ENCODE data around the gene SYT13.
A peak's percentile ranks its signal among the peaks of the same experiment; 100 is the strongest.

Gene SYT13

GRCh38 chr11:45313171-45313865 is 27.2 kb upstream of the SYT13 start:
- DNase-seq (ENCODE audit: low spot score): no peak

DNA sequence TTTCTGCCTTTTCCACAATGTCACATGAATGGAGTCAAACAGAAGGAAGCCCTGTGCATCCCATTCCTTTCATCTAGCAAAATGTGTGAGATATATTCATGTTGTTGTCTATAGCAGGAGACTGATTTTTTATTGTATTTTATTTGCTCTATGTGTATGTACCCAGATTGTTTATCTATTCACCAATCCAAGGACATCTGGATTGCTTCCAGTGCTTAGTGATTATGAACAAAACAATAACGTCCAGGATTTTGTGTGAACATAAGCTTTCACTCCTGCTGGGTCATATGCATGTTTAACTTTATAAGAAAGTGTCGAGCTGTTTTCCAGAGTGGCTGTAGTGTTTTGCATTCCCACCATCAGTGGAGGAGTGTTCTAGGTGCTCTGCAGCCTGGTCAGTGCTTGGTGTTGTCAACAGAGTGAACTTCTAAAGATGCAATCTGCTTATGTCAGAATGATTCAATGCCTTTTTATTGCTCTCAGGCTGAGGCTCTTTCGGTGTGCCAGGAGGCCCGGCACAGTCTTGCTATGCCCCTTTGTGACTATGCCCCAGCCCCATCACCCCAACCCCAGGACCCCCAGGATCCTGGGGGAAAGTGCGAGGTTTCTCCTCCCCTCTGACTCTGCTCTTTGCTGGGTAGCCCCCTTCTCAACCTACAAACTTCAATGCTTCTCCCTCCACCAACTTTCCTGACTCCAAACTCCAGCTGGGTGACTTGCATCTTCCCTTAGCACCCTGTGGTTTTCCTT is 19.9 kb upstream of the SYT13 start:
- DNase-seq (ENCODE audit: low spot score): no peak

GRCh38 chr11:45304992-45305335 is 18.8 kb upstream of the SYT13 start:
- no peak for DNase-seq (ENCODE audit: low spot score)

DNA sequence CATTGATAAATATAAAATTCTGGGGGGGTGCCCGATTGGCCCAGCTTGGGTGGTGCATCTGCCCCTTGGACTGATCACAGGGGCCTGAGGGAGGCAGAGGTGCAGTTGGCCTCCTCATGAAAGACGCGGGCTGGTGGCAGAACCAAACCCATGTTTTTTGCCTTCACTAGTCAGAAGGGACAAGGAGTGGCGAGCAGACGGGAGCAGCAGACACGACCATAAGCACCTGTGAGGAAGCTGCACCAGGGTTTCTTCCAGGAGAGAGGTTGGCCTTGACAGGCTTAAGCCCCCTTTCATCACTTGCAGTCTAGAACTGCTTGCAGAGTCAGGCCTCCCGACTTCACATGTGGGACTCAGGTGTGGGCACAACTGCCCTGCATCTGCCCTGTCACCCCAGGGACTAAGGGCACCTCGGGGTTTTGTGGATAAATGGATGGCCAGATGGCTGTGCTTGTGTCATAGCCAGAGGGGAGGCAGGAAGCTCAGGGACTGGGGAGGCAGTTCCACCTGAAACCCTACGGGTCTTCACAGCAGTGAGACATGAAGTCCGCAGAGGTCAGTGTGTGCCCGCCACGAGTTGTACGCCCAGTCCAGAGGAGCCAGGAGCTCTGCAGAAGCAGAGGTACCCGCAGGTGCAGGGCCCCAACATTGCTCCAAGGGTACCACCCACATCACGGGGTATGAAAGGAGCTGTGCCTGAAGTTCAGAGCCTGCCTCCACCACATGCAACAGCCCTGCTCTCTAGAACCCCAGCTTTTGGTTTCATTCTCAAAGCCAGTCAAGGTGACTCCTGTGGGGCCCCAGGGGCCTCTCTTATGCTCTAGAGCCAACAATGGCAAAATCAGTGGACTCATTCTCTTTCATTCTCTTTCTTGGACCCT is 18.2 kb upstream of the SYT13 start:
- DNase-seq (ENCODE audit: low spot score): no peak

GRCh38 chr11:45303316-45303715 is 17.2 kb upstream of the SYT13 start:
- no peak for DNase-seq (ENCODE audit: low spot score)

- DNase-seq (ENCODE audit: low spot score): no peak
These were observed 15.6 kb upstream of the SYT13 start for GRCh38 chr11:45301537-45302246.

DNA sequence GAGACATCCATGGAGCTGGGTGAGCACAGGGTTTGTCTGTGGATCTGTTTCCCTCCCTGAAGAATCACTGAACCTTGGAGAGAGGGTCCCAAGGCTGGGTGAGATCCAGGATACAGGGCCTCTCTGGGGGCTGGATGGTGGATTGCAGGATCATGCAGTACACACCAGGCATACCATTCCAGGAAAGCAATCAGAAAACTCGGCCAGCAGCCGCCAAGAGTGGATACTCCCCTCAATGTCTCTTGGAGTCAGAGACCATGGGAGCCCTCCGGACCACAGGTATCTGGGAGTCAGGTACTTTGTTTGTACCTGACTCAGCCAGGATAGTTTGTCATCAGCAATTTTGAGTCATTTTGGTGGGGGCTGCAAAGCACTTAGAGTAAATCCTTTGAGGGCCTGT is 14.6 kb upstream of the SYT13 start:
- DNase-seq (ENCODE audit: low spot score): no peak

GRCh38 chr11:45298718-45299117 is 12.6 kb upstream of the SYT13 start:
- no peak for DNase-seq (ENCODE audit: low spot score)

GRCh38 chr11:45296075-45296474 is 9.9 kb upstream of the SYT13 start:
- no peak for DNase-seq (ENCODE audit: low spot score)

- DNase-seq (ENCODE audit: low spot score): no peak
These were observed 8.4 kb upstream of the SYT13 start for GRCh38 chr11:45294499-45294898.

DNA sequence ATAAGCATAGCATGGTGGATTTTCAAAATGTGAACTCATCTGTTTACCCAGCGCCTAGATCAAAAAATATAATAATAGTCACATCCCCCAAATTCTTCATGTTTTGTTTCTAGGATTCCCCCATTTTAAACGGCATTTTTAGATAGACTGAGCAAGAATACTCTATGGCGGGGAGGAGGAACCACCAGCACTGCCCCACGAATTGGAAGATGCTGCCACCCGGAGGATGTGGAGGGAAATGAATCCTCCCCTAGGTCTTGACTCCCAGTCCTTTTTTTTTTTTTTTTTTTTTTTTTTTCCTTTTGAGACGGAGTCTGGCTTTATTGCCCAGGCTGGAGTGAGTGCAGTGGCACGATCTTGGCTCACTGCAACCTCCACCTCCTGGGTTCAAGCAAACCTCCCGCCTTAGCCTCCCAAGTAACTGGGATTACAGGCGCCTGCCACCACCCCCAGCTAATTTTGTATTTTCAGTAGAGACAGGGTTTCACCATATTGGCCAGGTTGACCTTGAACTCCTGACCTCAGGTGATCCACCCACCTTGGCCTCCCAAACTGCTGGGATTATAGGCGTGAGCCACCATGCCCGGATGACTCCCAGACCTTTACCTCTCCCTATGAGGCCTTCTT is 7.5 kb upstream of the SYT13 start:
- DNase-seq (ENCODE audit: low spot score): peak; percentile 65

DNA sequence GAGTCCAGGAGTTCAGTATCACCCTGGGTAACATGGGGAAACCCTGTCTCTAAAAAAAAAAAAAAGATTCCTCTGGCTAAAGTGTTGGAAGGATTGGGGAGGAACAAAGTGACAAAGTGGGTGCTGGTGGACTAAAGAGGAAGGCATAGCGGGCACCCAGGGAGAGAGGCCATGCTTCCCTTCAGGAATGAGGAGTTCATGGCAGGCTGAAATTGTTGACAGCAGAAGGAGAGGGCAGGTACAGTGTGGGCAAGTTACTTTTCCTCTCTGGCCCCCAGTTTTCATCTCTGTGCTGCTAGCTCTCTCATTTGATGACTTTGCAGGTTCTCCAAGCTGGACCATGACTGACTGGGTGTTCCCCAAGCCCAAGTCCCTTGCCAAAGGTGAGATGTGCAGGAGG is 4.4 kb upstream of the SYT13 start:
- DNase-seq (ENCODE audit: low spot score): no peak

GRCh38 chr11:45289369-45289768 is 3.2 kb upstream of the SYT13 start:
- DNase-seq (ENCODE audit: low spot score): no peak

DNA sequence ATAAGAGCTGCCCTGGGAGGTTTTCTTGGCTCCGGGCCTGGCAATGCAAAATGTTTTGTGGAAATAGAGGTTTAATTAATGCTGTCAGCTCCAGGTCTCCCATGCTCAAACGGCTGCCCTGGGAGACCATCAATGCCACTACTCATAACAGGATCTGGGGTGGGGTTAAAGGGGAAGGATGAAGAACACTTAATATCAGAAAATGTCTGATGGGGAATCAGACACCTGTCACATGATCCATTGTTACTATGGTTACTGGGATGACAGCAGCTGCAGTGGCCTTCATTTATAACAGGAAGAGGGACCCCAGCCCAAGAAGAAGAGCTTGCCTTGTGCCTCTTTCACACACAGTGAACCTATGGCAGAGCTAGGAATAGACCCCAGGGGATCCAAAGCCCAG is 2.2 kb upstream of the SYT13 start:
- DNase-seq (ENCODE audit: low spot score): no peak

DNA sequence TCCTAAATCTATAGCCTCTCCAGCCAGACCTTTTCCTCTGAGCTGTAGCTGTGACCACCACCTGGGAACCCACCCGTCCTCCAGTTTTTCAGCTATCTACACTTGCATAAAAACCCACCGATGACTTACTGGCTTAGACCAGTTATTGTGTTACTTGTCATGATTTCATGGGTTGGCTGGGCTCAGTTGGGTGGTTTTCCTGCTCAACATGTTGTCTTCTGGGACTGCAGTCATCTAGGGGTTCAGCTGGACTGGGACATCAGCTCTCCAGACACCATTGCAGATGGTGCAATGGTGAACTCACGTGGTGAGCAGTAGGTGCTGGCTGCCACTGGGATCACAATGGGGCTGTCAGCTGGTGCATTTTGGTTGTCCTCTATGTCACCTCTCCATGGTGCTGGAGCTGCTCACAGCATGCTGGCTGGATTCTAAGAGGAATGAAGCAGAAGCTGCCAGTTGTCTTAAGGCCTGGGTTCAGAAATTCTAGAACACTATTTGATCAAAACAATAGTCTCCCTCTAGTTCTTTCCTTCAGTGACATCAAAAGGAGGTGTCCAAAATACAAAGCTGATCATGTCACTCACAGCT is 1.3 kb upstream of the SYT13 start:
- DNase-seq (ENCODE audit: low spot score): no peak

DNA sequence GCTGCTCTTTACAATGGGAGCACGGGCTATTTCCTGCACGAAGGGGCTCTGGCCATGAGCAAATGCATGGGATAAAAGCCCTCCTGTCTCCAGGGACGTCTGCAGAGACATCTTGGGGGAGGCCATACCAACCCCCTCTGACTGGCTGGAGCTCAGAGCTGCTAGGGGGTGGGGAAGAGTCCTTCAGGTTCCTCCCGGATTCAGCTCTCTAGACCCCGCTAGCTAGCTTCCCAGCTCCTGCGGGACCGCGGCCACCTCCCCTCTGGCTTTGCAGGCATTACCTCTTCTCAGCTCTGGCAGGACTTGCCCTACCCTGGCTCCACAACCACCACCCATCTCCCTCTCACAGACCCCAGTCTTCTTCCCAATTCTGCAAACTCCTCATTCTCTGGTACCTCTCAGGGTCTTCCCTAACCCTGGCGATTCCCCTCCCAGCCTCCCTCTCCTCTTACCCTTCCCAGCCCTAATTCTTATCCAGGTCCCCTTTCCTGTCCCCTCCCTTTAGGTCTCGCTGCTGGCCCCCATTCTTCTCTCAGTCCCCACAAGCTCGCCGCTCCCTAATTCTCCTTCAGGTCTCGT is 802 bp downstream of the SYT13 start:
- DNase-seq (ENCODE audit: low spot score): no peak

- DNase-seq (ENCODE audit: low spot score): no peak
These were observed 4.1 kb downstream of the SYT13 start for GRCh38 chr11:45282081-45282480.

GRCh38 chr11:45280449-45280848 is 5.7 kb downstream of the SYT13 start:
- DNase-seq (ENCODE audit: low spot score): no peak

GRCh38 chr11:45279645-45280044 is 6.5 kb downstream of the SYT13 start:
- no peak for DNase-seq (ENCODE audit: low spot score)

DNA sequence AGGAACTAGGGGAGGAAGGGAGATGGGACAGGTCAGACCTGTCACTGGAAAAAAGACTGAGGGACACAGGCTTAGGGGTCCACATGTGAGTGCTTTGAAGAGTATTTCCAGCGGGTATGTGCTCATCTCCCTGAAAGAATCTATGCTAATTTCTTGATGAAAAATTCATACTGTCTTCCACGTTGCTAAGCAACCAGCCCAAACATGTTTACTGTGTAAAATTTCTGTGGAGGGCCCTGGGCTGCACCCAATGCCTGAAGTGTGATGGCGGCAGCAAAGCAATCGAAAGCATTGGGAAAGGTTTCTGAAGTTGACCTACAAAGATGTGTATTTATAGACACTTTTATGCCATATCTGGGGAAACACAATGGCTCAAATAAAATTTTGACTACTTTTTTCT is 7.4 kb downstream of the SYT13 start:
- no peak for DNase-seq (ENCODE audit: low spot score)

- DNase-seq (ENCODE audit: low spot score): no peak
These were observed 10.3 kb downstream of the SYT13 start for GRCh38 chr11:45275828-45276227.

All from activated CD4-positive, alpha-beta T cell treated with anti-CD3 and anti-CD28 coated beads, Interleukin-2, Interleukin-4, amounts not matched to agents 100 ng/mL and 50 ng/mL, durations not matched to agents 16 hours and 8 hours (primary cell).